ES-I3 (cell line): ENCODE measurements around the gene COL1A2.

ENCODE experiments used
- H3K36me3 ChIP-seq: 2 replicates; pipeline ENCODE4 v1.6.1; 2013; ENCODE audit warnings: mild to moderate bottlenecking, low read length, control low read depth, moderate library complexity; ENCODE audit not compliant: insufficient read depth
- H3K4me1 ChIP-seq: 2 replicates; pipeline ENCODE4 v1.6.1; 2013; ENCODE audit warnings: mild to moderate bottlenecking, control low read depth, low read length; ENCODE audit not compliant: insufficient read depth
- H3K9ac ChIP-seq: 2 replicates; pipeline ENCODE4 v1.6.1; 2013; ENCODE audit warnings: low read depth, mild to moderate bottlenecking, low read length, moderate library complexity
- H3K9me3 ChIP-seq: 2 replicates; pipeline ENCODE4 v1.6.1; 2013; ENCODE audit warnings: mild to moderate bottlenecking, low read length, moderate library complexity; ENCODE audit not compliant: control insufficient read depth, insufficient read depth

Gene COL1A2

DNA sequence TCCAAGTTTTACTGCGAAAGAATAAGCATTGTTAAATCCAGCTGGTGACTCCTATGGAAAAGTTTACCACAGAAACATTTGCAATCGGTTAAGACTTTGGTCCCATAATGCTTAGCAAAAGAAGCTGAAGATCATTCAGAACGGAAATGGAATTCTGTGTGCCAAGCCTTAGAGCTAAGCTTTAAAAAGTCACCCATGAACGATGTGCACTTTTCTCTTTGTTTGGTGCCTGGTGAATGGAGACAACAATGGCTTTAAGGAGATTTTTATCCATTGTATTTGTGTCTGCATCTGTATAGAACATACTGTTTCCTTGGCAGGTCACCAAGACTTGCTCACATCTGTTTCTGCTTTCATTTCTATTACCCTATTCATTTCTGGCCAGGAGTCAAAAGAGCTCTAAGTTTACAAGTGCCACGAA, 26.3 kb upstream of the COL1A2 start:
- Histone ChIP-seq H3K9me3 (no peaks in the 10 kb centered on the region), H3K4me1 (0 out of 2 replicates have a peak, but pooled peaks cover 3% of the 10 kb centered on the region), H3K9ac (no peak overlapping the region), H3K36me3 (no peaks in the 10 kb centered on the region)

- peaks cover 13% of the 10 kb centered on the region for H3K4me1 ChIP-seq
- H3K36me3 ChIP-seq = no peaks in the 10 kb centered on the region
- H3K9ac ChIP-seq = no peak overlapping the region
- H3K9me3 ChIP-seq = no peaks in the 10 kb centered on the region
These were observed 20.5 kb upstream of the COL1A2 start for GRCh38 chr7:94374231-94374630.

GRCh38 chr7:94374721-94375566, 19.8 kb upstream of the COL1A2 start:
- Histone ChIP-seq H3K36me3 (no peaks in the 10 kb centered on the region), H3K9me3 (no peaks in the 10 kb centered on the region), H3K9ac (peak overlapping the region; percentile 23)

GRCh38 chr7:94375691-94376090, 19.0 kb upstream of the COL1A2 start:
- peaks cover 13% of the 10 kb centered on the region for H3K4me1 ChIP-seq
- no peaks in the 10 kb centered on the region for H3K36me3 ChIP-seq
- H3K9ac ChIP-seq = peak overlapping the region; percentile 23
- no peaks in the 10 kb centered on the region for H3K9me3 ChIP-seq

More at GRCh38 chr7:94374721-94375566, 19.8 kb upstream of the COL1A2 start:
- peaks cover 13% of the 10 kb centered on the region for H3K4me1 ChIP-seq

DNA sequence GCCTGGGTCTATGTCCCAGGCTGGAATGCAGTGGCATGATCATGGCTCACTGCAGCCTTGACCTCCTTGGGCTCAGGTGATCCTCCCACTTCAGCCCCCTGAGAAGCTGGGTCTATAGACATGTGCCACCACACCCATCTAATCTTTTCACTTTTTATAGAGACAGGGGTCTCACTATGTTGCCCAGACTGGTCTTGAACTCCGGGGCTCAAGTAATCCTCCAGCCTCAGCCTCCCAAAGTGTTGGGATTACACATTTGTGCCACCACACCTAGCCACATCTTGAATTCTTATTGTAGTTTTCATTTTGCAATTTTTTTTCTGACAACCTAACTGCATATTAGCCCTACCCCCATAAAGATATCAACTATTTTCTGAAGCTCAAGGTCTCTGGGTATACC, 18.4 kb upstream of the COL1A2 start:
- no peaks in the 10 kb centered on the region for H3K9me3 ChIP-seq
- H3K9ac ChIP-seq = no peak overlapping the region
- no peaks in the 10 kb centered on the region for H3K36me3 ChIP-seq
- peaks cover 13% of the 10 kb centered on the region for H3K4me1 ChIP-seq

- H3K4me1 ChIP-seq = peaks cover 13% of the 10 kb centered on the region
- H3K9me3 ChIP-seq = no peaks in the 10 kb centered on the region
- H3K36me3 ChIP-seq = no peaks in the 10 kb centered on the region
- H3K9ac ChIP-seq = no peak overlapping the region
These were observed 16.3 kb upstream of the COL1A2 start for GRCh38 chr7:94378356-94378755.

GRCh38 chr7:94380264-94380663, 14.4 kb upstream of the COL1A2 start:
- H3K4me1 ChIP-seq = peaks cover 4% of the 10 kb centered on the region; the same call in 1 of the 2 replicates
- H3K9me3 ChIP-seq = no peaks in the 10 kb centered on the region
- H3K36me3 ChIP-seq = no peaks in the 10 kb centered on the region
- no peak overlapping the region for H3K9ac ChIP-seq

DNA sequence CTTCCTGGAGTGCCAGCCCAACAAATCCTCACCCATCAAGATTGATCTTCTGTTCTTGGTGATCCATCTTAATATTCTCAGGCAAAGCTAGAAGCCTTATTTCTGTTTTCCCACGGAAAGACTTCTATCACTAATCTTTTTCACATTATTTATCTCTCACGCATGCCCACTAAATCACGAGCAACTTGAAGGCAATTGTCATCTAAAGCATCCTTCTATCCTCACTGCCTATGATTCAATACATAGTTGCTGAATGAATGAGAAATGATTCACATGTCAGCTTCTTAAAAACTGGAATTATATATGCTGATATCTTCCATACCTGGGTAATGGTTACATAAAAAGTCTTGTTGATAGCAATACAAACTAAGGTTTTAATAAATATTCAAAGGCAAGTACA, 12.6 kb upstream of the COL1A2 start:
- H3K4me1 ChIP-seq = peaks cover 17% of the 10 kb centered on the region; the same call in 1 of the 2 replicates
- H3K9ac ChIP-seq = no peak overlapping the region
- H3K36me3 ChIP-seq = no peaks in the 10 kb centered on the region

DNA sequence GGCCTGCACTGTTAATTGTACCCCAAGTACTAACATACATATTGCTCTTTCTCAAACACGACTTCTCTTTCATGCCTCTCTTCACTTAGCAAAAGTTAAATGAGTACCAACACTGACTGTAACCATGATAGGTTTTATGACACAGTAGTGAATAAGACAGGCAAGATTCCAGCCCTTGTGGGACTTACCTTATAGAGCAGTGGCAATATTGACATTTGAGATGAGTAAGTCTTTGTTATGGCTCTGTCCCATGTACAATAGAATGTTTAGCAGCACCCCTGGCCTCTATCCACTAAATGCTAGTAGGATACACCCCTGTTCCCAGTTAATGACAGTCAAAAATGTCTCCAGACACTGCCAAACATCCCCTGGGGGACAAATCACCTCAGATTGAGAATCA, 11.9 kb upstream of the COL1A2 start:
- H3K4me1 ChIP-seq = peaks cover 17% of the 10 kb centered on the region; the same call in 1 of the 2 replicates
- no peak overlapping the region for H3K9ac ChIP-seq
- H3K36me3 ChIP-seq = no peaks in the 10 kb centered on the region
- no peaks in the 10 kb centered on the region for H3K9me3 ChIP-seq

More for the DNA sequence above, 12.6 kb upstream of the COL1A2 start:
- H3K9me3 ChIP-seq = no peaks in the 10 kb centered on the region

- H3K36me3 ChIP-seq = no peaks in the 10 kb centered on the region
- H3K9ac ChIP-seq = no peak overlapping the region
- H3K4me1 ChIP-seq = peaks cover 17% of the 10 kb centered on the region; the same call in 1 of the 2 replicates
- no peaks in the 10 kb centered on the region for H3K9me3 ChIP-seq
These were observed 10.4 kb upstream of the COL1A2 start for GRCh38 chr7:94384315-94384714.

- Histone ChIP-seq H3K36me3 (no peaks in the 10 kb centered on the region), H3K9ac (no peak overlapping the region), H3K4me1 (peaks cover 17% of the 10 kb centered on the region; the same call in 1 of the 2 replicates), H3K9me3 (no peaks in the 10 kb centered on the region)
These were observed 8.3 kb upstream of the COL1A2 start for GRCh38 chr7:94386416-94386815.

DNA sequence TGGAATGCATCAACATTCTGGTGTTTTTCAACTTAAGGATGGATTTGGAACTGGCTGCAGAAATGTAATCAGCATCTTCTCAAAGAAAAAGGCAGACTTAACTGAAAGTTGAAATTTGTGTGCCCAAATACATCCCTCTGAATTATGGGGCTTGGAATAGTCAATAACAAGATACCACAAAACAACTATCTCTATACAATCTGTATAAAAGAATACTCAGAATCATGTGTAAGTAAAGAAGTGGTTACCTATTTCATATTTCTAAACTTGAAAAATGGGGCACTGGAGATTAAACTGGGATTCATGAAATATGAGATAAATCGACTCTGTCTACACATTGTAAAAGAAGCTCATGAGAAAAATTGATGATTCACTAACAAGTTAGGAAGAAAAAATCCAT, 6.2 kb upstream of the COL1A2 start:
- H3K36me3 ChIP-seq = no peaks in the 10 kb centered on the region
- H3K9ac ChIP-seq = no peak overlapping the region
- H3K4me1 ChIP-seq = peaks cover 24% of the 10 kb centered on the region
- H3K9me3 ChIP-seq = no peaks in the 10 kb centered on the region

DNA sequence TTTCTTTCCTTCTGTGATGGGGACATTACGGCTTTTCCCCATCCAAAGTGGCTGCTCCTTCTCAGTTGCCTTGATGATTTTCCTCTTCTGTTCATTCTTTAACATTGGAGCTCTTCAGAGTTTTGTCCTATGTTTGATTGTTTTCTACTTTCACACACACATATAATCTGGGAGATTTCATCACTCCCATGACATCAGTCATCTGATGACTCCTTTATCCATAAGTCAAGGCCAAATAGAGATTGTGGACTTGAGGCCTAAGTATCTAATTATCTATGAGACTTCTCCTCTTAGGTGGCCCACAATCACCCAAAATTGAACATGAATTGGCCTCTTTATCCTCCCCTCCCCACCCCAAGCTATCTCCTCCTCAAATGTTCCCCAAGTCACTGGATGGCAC, 5.3 kb upstream of the COL1A2 start:
- Histone ChIP-seq H3K36me3 (no peaks in the 10 kb centered on the region), H3K9me3 (no peaks in the 10 kb centered on the region), H3K4me1 (peaks cover 24% of the 10 kb centered on the region), H3K9ac (no peak overlapping the region)

GRCh38 chr7:94391726-94392392, 2.8 kb upstream of the COL1A2 start:
- peaks cover 8% of the 10 kb centered on the region for H3K4me1 ChIP-seq
- H3K36me3 ChIP-seq = no peaks in the 10 kb centered on the region
- H3K9me3 ChIP-seq = no peaks in the 10 kb centered on the region
- peak overlapping the region; percentile 7; the same call in 1 of the 2 replicates for H3K9ac ChIP-seq

DNA sequence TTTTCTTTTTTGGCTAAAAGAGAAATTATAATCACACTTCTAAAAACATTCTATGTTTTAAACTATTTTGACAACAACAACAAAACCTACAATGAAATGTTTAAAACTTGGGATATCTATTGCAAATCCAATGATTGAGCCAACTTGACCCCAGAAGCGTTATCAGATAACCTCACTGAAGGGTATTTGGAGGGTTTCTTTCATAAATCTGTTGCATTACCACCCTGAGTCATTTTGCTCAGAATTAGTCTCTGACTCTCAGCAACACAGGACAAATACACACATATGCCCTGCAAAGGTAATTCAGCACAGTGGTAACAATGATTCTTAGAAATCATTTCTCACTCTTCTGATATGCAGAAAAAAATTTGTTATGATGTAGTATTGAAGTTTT, 2.3 kb upstream of the COL1A2 start:
- Histone ChIP-seq H3K36me3 (no peaks in the 10 kb centered on the region), H3K9me3 (no peaks in the 10 kb centered on the region), H3K9ac (no peak overlapping the region), H3K4me1 (peaks cover 8% of the 10 kb centered on the region)
